Neural cell (in vitro differentiated cells): ENCODE measurements around the gene TLR9. TPM values are rescaled to one million over a fixed set of nuclear protein-coding genes. Genes with fewer than 3 reads are reported as not detected.

Experiments
- H2AFZ ChIP-seq: fragments of 200-600, 300-800 bp; sonication (generic), shearing (Covaris generic); 2 replicates; pipeline ENCODE4 v1.6.0; 2014; ENCODE audit warnings: low read depth, mild to moderate bottlenecking, antibody characterized with exemption, low read length, moderate library complexity
- H3F3A ChIP-seq: fragments of 200-600 bp; shearing (Covaris generic); 2 replicates; pipeline ENCODE4 v1.6.1; 2016; ENCODE audit warnings: mild to moderate bottlenecking, moderate library complexity, mixed read lengths, antibody characterized with exemption, low read length; ENCODE audit not compliant: insufficient read depth, poor library complexity, severe bottlenecking
- H3K27ac ChIP-seq: fragments of 200-600, 300-800 bp; sonication (generic), shearing (Covaris generic); 2 replicates; pipeline ENCODE4 v1.5.1; 2014; ENCODE audit warnings: mild to moderate bottlenecking, low read length, moderate library complexity
- H3K27me3 ChIP-seq: fragments of 300-800, 200-600 bp; sonication (generic), shearing (Covaris generic); 2 replicates; pipeline ENCODE4 v1.6.0; 2014; ENCODE audit warnings: mild to moderate bottlenecking, low read depth, low read length, moderate library complexity; ENCODE audit not compliant: insufficient read depth
- H3K36me3 ChIP-seq: fragments of 300-800, 200-600 bp; sonication (generic), shearing (Covaris generic); 2 replicates; pipeline ENCODE4 v1.5.1; 2014; ENCODE audit warnings: mild to moderate bottlenecking, antibody characterized with exemption, low read length, moderate library complexity; ENCODE audit not compliant: insufficient read depth
- H3K4me2 ChIP-seq: fragments of 300-800, 200-600 bp; sonication (generic), shearing (Covaris generic); 2 replicates; pipeline ENCODE4 v1.6.0; 2014; ENCODE audit warnings: mild to moderate bottlenecking, low read length
- H3K4me3 ChIP-seq: fragments of 300-800, 200-600 bp; sonication (generic), shearing (Covaris generic); 2 replicates; pipeline ENCODE4 v1.5.1; 2014; ENCODE audit warnings: mild to moderate bottlenecking, low read length, moderate library complexity
- H3K79me2 ChIP-seq: fragments of 200-600 bp; shearing (Covaris generic); replicated peaks from 2 replicates; pipeline ENCODE4 v1.6.0; 2014; ENCODE audit warnings: mild to moderate bottlenecking, low read length, moderate library complexity; ENCODE audit not compliant: insufficient read depth
- H3K9ac ChIP-seq: fragments of 300-800, 200-600 bp; sonication (generic), shearing (Covaris generic); 2 replicates; pipeline ENCODE4 v1.6.1; 2016; ENCODE audit warnings: mild to moderate bottlenecking, low read length, mixed read lengths
- H3K9me2 ChIP-seq: fragments of 200-600 bp; shearing (Covaris generic); 2 replicates; pipeline ENCODE4 v1.6.1; 2016; ENCODE audit warnings: mild to moderate bottlenecking, low read length, mixed read lengths; ENCODE audit not compliant: insufficient read depth
- H3K9me3 ChIP-seq: fragments of 200-600, 300-800 bp; sonication (generic), shearing (Covaris generic); 2 replicates; pipeline ENCODE4 v1.6.1; 2016; ENCODE audit warnings: mild to moderate bottlenecking, mixed run types, low read length, moderate library complexity, mixed read lengths
- H4K20me1 ChIP-seq: fragments of 200-600 bp; shearing (Covaris generic); 2 replicates; pipeline ENCODE4 v1.6.1; 2016; ENCODE audit warnings: mild to moderate bottlenecking, mixed run types; ENCODE audit not compliant: insufficient read depth
- CTCF ChIP-seq: fragments of 450-650 bp; IDR thresholded peaks from 2 replicates; pipeline ENCODE4 v1.5.1; 2014; ENCODE audit warnings: antibody characterized with exemption, mild to moderate bottlenecking, moderate library complexity; ENCODE audit not compliant: poor library complexity, severe bottlenecking
- EP300 ChIP-seq: fragments of 450-650 bp; conservative IDR thresholded peaks from 2 replicates; pipeline ENCODE4 v1.6.1; 2014; ENCODE audit warnings: antibody characterized with exemption, mild to moderate bottlenecking, moderate library complexity; ENCODE audit not compliant: poor library complexity, severe bottlenecking
- EZH2 ChIP-seq: fragments of 200-600, 300-800 bp; shearing (Covaris generic), sonication (generic); IDR thresholded peaks from 2 replicates; pipeline ENCODE4 v1.6.1; 2014; ENCODE audit warnings: antibody characterized with exemption, low read length, borderline replicate concordance, mild to moderate bottlenecking; ENCODE audit not compliant: insufficient read depth, poor library complexity, severe bottlenecking
- MXI1 ChIP-seq: fragments of 450-650 bp; conservative IDR thresholded peaks from 2 replicates; pipeline ENCODE4 v1.6.1; 2014; ENCODE audit warnings: antibody characterized with exemption, mild to moderate bottlenecking; ENCODE audit not compliant: poor library complexity, severe bottlenecking
- POLR2AphosphoS5 ChIP-seq: IDR thresholded peaks from 2 replicates; pipeline ENCODE4 v1.6.1; 2012
- RAD21 ChIP-seq: fragments of 450-650 bp; conservative IDR thresholded peaks from 2 replicates; pipeline ENCODE4 v1.6.1; 2014; ENCODE audit warnings: antibody characterized with exemption, mild to moderate bottlenecking, moderate library complexity
- REST ChIP-seq: IDR thresholded peaks from 2 replicates; pipeline ENCODE4 v1.6.1; 2012; ENCODE audit warnings: borderline replicate concordance
- SMC3 ChIP-seq: fragments of 450-650 bp; conservative IDR thresholded peaks from 2 replicates; pipeline ENCODE4 v1.6.1; 2014; ENCODE audit warnings: antibody characterized with exemption, mild to moderate bottlenecking, moderate library complexity; ENCODE audit not compliant: poor library complexity
- TAF1 ChIP-seq: IDR thresholded peaks from 2 replicates; pipeline ENCODE4 v1.6.1; 2012; ENCODE audit warnings: low read depth
- polyA plus RNA-seq: library from polyadenylated mRNA; depleted of rRNA; stranded (reverse); fragments of >200 nt; gene quantifications from 2 replicates; pipeline ENCODE4 v1.2.3, GENCODE V29; 2014

The TLR9 gene
- polyA plus RNA-seq, 1 donor from 2014 or later: not detected

GRCh38 chr3:52226229-52226817, 878 bp upstream of the TLR9 start:
- Histone ChIP-seq H3K4me2 (no peak overlapping the region), H3F3A (no peaks in the 10 kb centered on the region), H4K20me1 (no peaks in the 10 kb centered on the region), H3K4me3 (no peak overlapping the region), H3K27me3 (no peaks in the 10 kb centered on the region), H3K27ac (no peak overlapping the region), H3K9me3 (no peaks in the 10 kb centered on the region), H3K36me3 (peaks cover 8% of the 10 kb centered on the region), H3K9me2 (no peaks in the 10 kb centered on the region), H3K9ac (no peak overlapping the region), H2AFZ (no peak overlapping the region), H3K79me2 (no peaks in the 10 kb centered on the region)
- no peak for TF ChIP-seq EZH2
- TF ChIP-seq EP300: no peak
- TF ChIP-seq TAF1: no peak
- no peak for TF ChIP-seq SMC3
- no peak for TF ChIP-seq POLR2AphosphoS5
- TF ChIP-seq MXI1: no peak
- no peak for TF ChIP-seq RAD21
- no peak for TF ChIP-seq REST
- TF ChIP-seq CTCF: no peak

- no peaks in the 10 kb centered on the region for H3K27me3 ChIP-seq
- H3K4me3 ChIP-seq: no peak overlapping the region
- H3K4me2 ChIP-seq: no peak overlapping the region
- no peak overlapping the region for H3K9ac ChIP-seq
- no peaks in the 10 kb centered on the region for H3K9me3 ChIP-seq
- H3K9me2 ChIP-seq: no peaks in the 10 kb centered on the region
- no peak overlapping the region for H2AFZ ChIP-seq
- no peaks in the 10 kb centered on the region for H3K36me3 ChIP-seq
- no peak for TF ChIP-seq TAF1
- TF ChIP-seq EP300: no peak
- TF ChIP-seq CTCF: no peak
- H4K20me1 ChIP-seq: no peaks in the 10 kb centered on the region
- H3K27ac ChIP-seq: no peak overlapping the region
- no peaks in the 10 kb centered on the region for H3F3A ChIP-seq
- H3K79me2 ChIP-seq: no peaks in the 10 kb centered on the region
Measured at GRCh38 chr3:52223449-52224408, 1.7 kb downstream of the TLR9 start.
